Neural progenitor cell (in vitro differentiated cells): ENCODE results near the gene MEGF9. TPM values are rescaled to one million over a fixed set of nuclear protein-coding genes. Genes with fewer than 3 reads are reported as not detected.

Experiments
- DNase-seq: peaks from one replicate; pipeline ENCODE4 v3.0.0-alpha.2; 2016; ENCODE audit warnings: low spot score
- H2AFZ ChIP-seq: fragments of 200-600 bp; sonication (generic); replicated peaks from 2 replicates; pipeline ENCODE4 v1.6.1; 2016; ENCODE audit warnings: antibody characterized with exemption
- H3F3A ChIP-seq: fragments of 200-600 bp; sonication (generic); 2 replicates; pipeline ENCODE4 v1.6.1; 2016; ENCODE audit warnings: antibody characterized with exemption, low read depth
- H3K27ac ChIP-seq: fragments of 200-600 bp; sonication (generic); 2 replicates; pipeline ENCODE4 v1.5.1; 2016; ENCODE audit warnings: mild to moderate bottlenecking
- H3K27me3 ChIP-seq: fragments of 200-600 bp; sonication (generic); 2 replicates; pipeline ENCODE4 v1.6.1; 2016; ENCODE audit warnings: mild to moderate bottlenecking, moderate library complexity
- H3K36me3 ChIP-seq: fragments of 200-600 bp; sonication (generic); 2 replicates; pipeline ENCODE4 v1.5.1; 2016
- H3K4me1 ChIP-seq: fragments of 200-600 bp; sonication (generic); 2 replicates; pipeline ENCODE4 v1.6.1; 2016; ENCODE audit warnings: mixed run types
- H3K4me2 ChIP-seq: fragments of 200-600 bp; sonication (generic); 2 replicates; pipeline ENCODE4 v1.6.1; 2016
- H3K4me3 ChIP-seq: fragments of 200-600 bp; sonication (generic); 2 replicates; pipeline ENCODE4 v1.5.1; 2016
- H3K79me2 ChIP-seq: fragments of 200-600 bp; sonication (generic); 2 replicates; pipeline ENCODE4 v1.6.1; 2016; ENCODE audit warnings: low read depth
- H3K9ac ChIP-seq: fragments of 200-600 bp; sonication (generic); 2 replicates; pipeline ENCODE4 v1.6.1; 2016
- H3K9me3 ChIP-seq: fragments of 200-600 bp; sonication (generic); 2 replicates; pipeline ENCODE4 v1.5.1; 2016; ENCODE audit warnings: low read depth
- H4K20me1 ChIP-seq: fragments of 200-600 bp; sonication (generic); 2 replicates; pipeline ENCODE4 v1.6.1; 2016; ENCODE audit warnings: low read depth
- H3K27ac Mint-ChIP-seq: 3 replicates; pipeline ENCODE4 v1.8.0; 2021; ENCODE audit warnings: mixed read lengths
- H3K27me3 Mint-ChIP-seq: 2 replicates; pipeline ENCODE4 v1.8.0; 2022; ENCODE audit warnings: low read depth, mild to moderate bottlenecking, inconsistent platforms, moderate library complexity, mixed read lengths; ENCODE audit not compliant: insufficient read depth
- H3K36me3 Mint-ChIP-seq: 3 replicates; pipeline ENCODE4 v1.8.0; 2021; ENCODE audit warnings: mixed read lengths
- H3K4me1 Mint-ChIP-seq: 3 replicates; pipeline ENCODE4 v1.8.0; 2021; ENCODE audit warnings: mixed read lengths
- H3K4me3 Mint-ChIP-seq: 3 replicates; pipeline ENCODE4 v1.8.0; 2021; ENCODE audit warnings: mild to moderate bottlenecking, moderate library complexity, mixed read lengths
- H3K9me3 Mint-ChIP-seq: 3 replicates; pipeline ENCODE4 v1.8.0; 2020; ENCODE audit warnings: mixed read lengths
- CTCF ChIP-seq: fragments of 200-600 bp; sonication (generic); IDR thresholded peaks from 2 replicates; pipeline ENCODE4 v1.5.1; 2017; ENCODE audit warnings: antibody characterized with exemption, mild to moderate bottlenecking
- EZH2 ChIP-seq: fragments of 200-600 bp; sonication (generic); IDR thresholded peaks from 2 replicates; pipeline ENCODE4 v1.6.1; 2017; ENCODE audit warnings: antibody characterized with exemption, mild to moderate bottlenecking, moderate library complexity
- EZH2phosphoT487 ChIP-seq: fragments of 200-600 bp; sonication (generic); IDR thresholded peaks from 2 replicates; pipeline ENCODE4 v1.6.1; 2017; ENCODE audit warnings: antibody characterized with exemption
- total RNA-seq: library from RNA; depleted of rRNA; stranded (reverse); fragments of >200 nt; gene quantifications from 2 replicates; pipeline ENCODE4 v1.2.3, GENCODE V29; 2015; ENCODE audit warnings: low replicate concordance

MEGF9 gene
- total RNA-seq, 1 donor from 2014 or later: 6.2 TPM

GRCh38 chr9:120723565-120723964 is 9.3 kb upstream of the MEGF9 start:
- H3K9me3 ChIP-seq: no peaks in the 10 kb centered on the region
- no peaks in the 10 kb centered on the region for H3K36me3 ChIP-seq
- TF ChIP-seq EZH2phosphoT487 (no peak), CTCF (no peak), EZH2 (no peak)
- H3K4me1 ChIP-seq: no peaks in the 10 kb centered on the region
- H3K79me2 ChIP-seq: no peaks in the 10 kb centered on the region
- H3F3A ChIP-seq: no peaks in the 10 kb centered on the region
- no peak overlapping the region for H3K4me3 ChIP-seq
- H3K9ac ChIP-seq: no peak overlapping the region
- Mint-ChIP-seq H3K9me3 (no peaks in the 10 kb centered on the region), H3K27ac (no peak overlapping the region), H3K27me3 (peaks cover 8% of the 10 kb centered on the region), H3K4me3 (no peak overlapping the region), H3K36me3 (no peaks in the 10 kb centered on the region), H3K4me1 (no peaks in the 10 kb centered on the region)
- H3K27me3 ChIP-seq: no peaks in the 10 kb centered on the region
- H2AFZ ChIP-seq: no peak overlapping the region
- DNase-seq: no peak
- no peaks in the 10 kb centered on the region for H4K20me1 ChIP-seq
- no peak overlapping the region for H3K27ac ChIP-seq
- no peak overlapping the region for H3K4me2 ChIP-seq

- Histone ChIP-seq H3K4me3 (no peak overlapping the region), H3K79me2 (no peaks in the 10 kb centered on the region), H3F3A (peaks cover 5% of the 10 kb centered on the region), H3K27ac (no peak overlapping the region), H2AFZ (no peak overlapping the region), H3K9ac (no peak overlapping the region), H3K27me3 (no peaks in the 10 kb centered on the region), H3K9me3 (no peaks in the 10 kb centered on the region), H3K36me3 (no peaks in the 10 kb centered on the region), H3K4me1 (peaks cover 4% of the 10 kb centered on the region), H4K20me1 (no peaks in the 10 kb centered on the region), H3K4me2 (no peak overlapping the region)
- Mint-ChIP-seq H3K27ac (no peak overlapping the region), H3K4me1 (peaks cover 15% of the 10 kb centered on the region), H3K4me3 (no peak overlapping the region), H3K9me3 (no peaks in the 10 kb centered on the region), H3K36me3 (no peaks in the 10 kb centered on the region), H3K27me3 (peaks cover 7% of the 10 kb centered on the region)
- TF ChIP-seq CTCF (no peak), EZH2phosphoT487 (no peak), EZH2 (no peak)
- no peak for DNase-seq
Observed at GRCh38 chr9:120720404-120720803, 6.1 kb upstream of the MEGF9 start.

- no peak overlapping the region for H3K27ac Mint-ChIP-seq
- H3K27me3 Mint-ChIP-seq: peaks cover 9% of the 10 kb centered on the region
- Histone ChIP-seq H3K4me3 (no peak overlapping the region), H3K9ac (no peak overlapping the region), H3K27me3 (peaks cover 7% of the 10 kb centered on the region), H3K36me3 (no peaks in the 10 kb centered on the region), H3F3A (peaks cover 14% of the 10 kb centered on the region), H3K9me3 (no peaks in the 10 kb centered on the region), H4K20me1 (no peaks in the 10 kb centered on the region), H3K4me1 (peaks cover 11% of the 10 kb centered on the region), H2AFZ (no peak overlapping the region), H3K4me2 (no peak overlapping the region), H3K27ac (no peak overlapping the region), H3K79me2 (no peaks in the 10 kb centered on the region)
- peaks cover 21% of the 10 kb centered on the region for H3K4me1 Mint-ChIP-seq
- no peak for TF ChIP-seq CTCF
- TF ChIP-seq EZH2phosphoT487: no peak
- TF ChIP-seq EZH2: no peak
- H3K9me3 Mint-ChIP-seq: no peaks in the 10 kb centered on the region
- no peak overlapping the region for H3K4me3 Mint-ChIP-seq
- H3K36me3 Mint-ChIP-seq: no peaks in the 10 kb centered on the region
- no peak for DNase-seq
Observed at GRCh38 chr9:120718316-120718715, 4.0 kb upstream of the MEGF9 start.
